K562 (cell line): ENCODE results near the gene HEMGN. TPM values are rescaled to one million over a fixed set of nuclear protein-coding genes. Genes with fewer than 3 reads are reported as not detected.

Experiments used
- AFF4 ChIP-seq: sonication (generic); formaldehyde crosslinking; IDR thresholded peaks from 2 replicates; pipeline ENCODE4 v1.8.0; 2023; ENCODE audit warnings: mild to moderate bottlenecking, missing genetic modification reagents
- MGA ChIP-seq: fragments of 450-650 bp; IDR thresholded peaks from 2 replicates; pipeline ENCODE4 v1.6.1; 2016; ENCODE audit warnings: mild to moderate bottlenecking, moderate library complexity
- NR3C1 ChIP-seq: sonication (generic); formaldehyde crosslinking; IDR thresholded peaks from 2 replicates; pipeline ENCODE4 v1.8.1; 2022; ENCODE audit warnings: missing genetic modification reagents
- POLR2AphosphoS2 ChIP-seq: IDR thresholded peaks from 2 replicates; pipeline ENCODE4 v1.6.1; 2012; ENCODE audit warnings: low read length, improper control_type of control experiment
- RNF219 ChIP-seq: fragments of 250-450 bp; sonication (Bioruptor Pico); IDR thresholded peaks from 2 replicates; pipeline ENCODE4 v1.5.0; 2022; ENCODE audit warnings: mild to moderate bottlenecking
- ZFP30 ChIP-seq: fragments of 250-450 bp; sonication (Bioruptor Pico); IDR thresholded peaks from 2 replicates; pipeline ENCODE4 v1.8.0; 2022; ENCODE audit warnings: moderate library complexity, mild to moderate bottlenecking, inconsistent platforms, borderline replicate concordance
- ZNF12 ChIP-seq: sonication (generic); formaldehyde crosslinking; IDR thresholded peaks from 2 replicates; pipeline ENCODE4 v1.4.0; 2020; ENCODE audit warnings: mild to moderate bottlenecking, missing genetic modification reagents
- ZNF778 ChIP-seq: fragments of 450-650 bp; formaldehyde crosslinking; IDR thresholded peaks from 2 replicates; pipeline ENCODE4 v1.4.0; 2020; ENCODE audit warnings: mild to moderate bottlenecking, moderate library complexity
- ZSCAN32 ChIP-seq: fragments of 450-650 bp; formaldehyde crosslinking; IDR thresholded peaks from 2 replicates; pipeline ENCODE4 v1.4.0; 2020; ENCODE audit warnings: mild to moderate bottlenecking, moderate library complexity
- polyA plus RNA-seq, 8 experiments: library from polyadenylated mRNA; depleted of rRNA in 4 of 8; stranded (reverse) in 5 of 8; unstranded in 3 of 8; fragments of >200 nt; fragmentation: Nextera tagmentation in 2 of 8; fragmentation: Illumina TruSeq in 1 of 8; extraction: Ambion mirVana in 2 of 8; extraction: Trizol in 1 of 8; gene quantifications; 2 replicates each; pipeline versions ENCODE4 v1.2.1 to v1.2.3, GENCODE V29; 2011 to 2014; ENCODE audit warnings: inconsistent platforms in 1 of 8, missing spikeins in 1 of 8
- total RNA-seq, 7 experiments: library from RNA; depleted of rRNA in 6 of 7; stranded (reverse); fragments of >200 nt in 6 of 7; fragmentation: Illumina TruSeq in 2 of 7; extraction: Trizol in 2 of 7; gene quantifications; 2 replicates each; pipeline versions ENCODE4 v1.2.1 to v1.2.3, GENCODE V29; 2011 to 2021; ENCODE audit warnings: low replicate concordance in 1 of 7

HEMGN gene
- total and polyA plus RNA-seq, 9 of the 15 experiments (the other 6 are each of a cell fraction or from before 2014, with no cell fraction given) = 56.3 to 258 (median 137) TPM

- no peak for TF ChIP-seq MGA
- no peak for TF ChIP-seq ZFP30 (CRISPR knock-in tag)
- TF ChIP-seq ZNF12 (CRISPR knock-in tag) = no peak
- no peak for TF ChIP-seq NR3C1 (CRISPR knock-in tag)
- no peak for TF ChIP-seq POLR2AphosphoS2
- no peak for TF ChIP-seq RNF219 (CRISPR knock-in tag)
- TF ChIP-seq ZNF778 = no peak
- no peak for TF ChIP-seq AFF4 (CRISPR knock-in tag)
- no peak for TF ChIP-seq ZSCAN32 (CRISPR knock-in tag)
Measured at GRCh38 chr9:97980918-97981845, 43.2 kb upstream of the HEMGN start (continued).
